GM19099 (cell line): ENCODE results near the gene CNOT4.

Source experiments
- POLR2A ChIP-seq: IDR thresholded peaks from 3 replicates; pipeline ENCODE4 v1.6.1; 2011; ENCODE audit warnings: low read depth; ENCODE audit not compliant: insufficient read length; ENCODE audit errors: extremely low read depth

Gene CNOT4

GRCh38 chr7:135313971-135314370, 195.9 kb downstream of the CNOT4 start:
- TF ChIP-seq POLR2A: no peak
